HEK293 (cell line): ENCODE results near the gene GLTP.

ENCODE experiments used
- CTCF ChIA-PET: fragments of 350-600 bp; formaldehyde crosslinking; extraction: SDS; loops from one replicate; lab custom pipeline; 2021; ENCODE audit warnings: antibody characterized with exemption; lab: Yijun Ruan, JAX
- POLR2A ChIA-PET: fragments of 300-600 bp; formaldehyde crosslinking; extraction: SDS; loops from one replicate; lab custom pipeline; 2020; ENCODE audit warnings: antibody characterized with exemption, inconsistent platforms; lab: Yijun Ruan, JAX
- H3K27ac ChIP-seq: fragments of 200-500 bp; sonication (Bioruptor generic); 2 replicates; pipeline ENCODE4 v1.5.1; 2014; ENCODE audit warnings: low read depth, low read length, control low read depth, inconsistent platforms; ENCODE audit errors: extremely low read depth
- H3K36me3 ChIP-seq, 2 experiments: fragments of 200-500 bp in 1 of 2; sonication (Bioruptor generic) in 1 of 2; 1 replicate in 1 of 2; 2 replicates in 1 of 2; pipeline ENCODE4 v1.5.1; 2014 to 2017; ENCODE audit warnings: inconsistent platforms in 2 of 2, low read length in 2 of 2; ENCODE audit not compliant: control insufficient read depth in 2 of 2, insufficient read depth in 1 of 2
- H3K4me1 ChIP-seq: fragments of 200-500 bp; sonication (Bioruptor generic); 2 replicates; pipeline ENCODE4 v1.5.1; 2014; ENCODE audit warnings: mild to moderate bottlenecking, low read length, inconsistent platforms; ENCODE audit not compliant: control insufficient read depth, insufficient read depth
- H3K4me3 ChIP-seq: 2 replicates; pipeline ENCODE4 v1.5.1; 2011; ENCODE audit warnings: low read depth, mild to moderate bottlenecking, control low read depth, low read length, moderate library complexity
- H3K9me3 ChIP-seq: fragments of 200-500 bp; sonication (Bioruptor generic); 2 replicates; pipeline ENCODE4 v1.5.1; 2014; ENCODE audit warnings: low read depth, low read length, inconsistent platforms; ENCODE audit not compliant: control insufficient read depth, insufficient read depth
- KLF9 ChIP-seq: fragments of 450-650 bp; formaldehyde crosslinking; IDR thresholded peaks from 2 replicates; pipeline ENCODE4 v1.5.1; 2016; ENCODE audit warnings: missing biosample characterization, missing genetic modification characterization, low read depth
- MYNN ChIP-seq: fragments of 450-650 bp; formaldehyde crosslinking; IDR thresholded peaks from 2 replicates; pipeline ENCODE4 v1.5.1; 2016; ENCODE audit warnings: missing biosample characterization, missing genetic modification characterization, borderline replicate concordance
- SALL2 ChIP-seq: fragments of 450-650 bp; formaldehyde crosslinking; IDR thresholded peaks from 2 replicates; pipeline ENCODE4 v1.5.0; 2017; ENCODE audit warnings: missing biosample characterization, mild to moderate bottlenecking, missing genetic modification characterization, borderline replicate concordance
- YY1 ChIP-seq: fragments of 450-650 bp; formaldehyde crosslinking; IDR thresholded peaks from 2 replicates; pipeline ENCODE4 v1.5.1; 2018; ENCODE audit warnings: missing biosample characterization, missing genetic modification characterization
- YY2 ChIP-seq: fragments of 450-650 bp; formaldehyde crosslinking; IDR thresholded peaks from 2 replicates; pipeline ENCODE4 v1.5.1; 2016; ENCODE audit warnings: missing biosample characterization, missing genetic modification characterization
- ZBTB8A ChIP-seq: fragments of 450-650 bp; formaldehyde crosslinking; IDR thresholded peaks from 2 replicates; pipeline ENCODE4 v1.5.1; 2016; ENCODE audit warnings: missing biosample characterization, missing genetic modification characterization
- ZFHX2 ChIP-seq: fragments of 450-650 bp; formaldehyde crosslinking; conservative IDR thresholded peaks from 2 replicates; pipeline ENCODE4 v1.5.1; 2016; ENCODE audit warnings: missing biosample characterization, missing genetic modification characterization
- ZFP41 ChIP-seq: fragments of 450-650 bp; formaldehyde crosslinking; IDR thresholded peaks from 2 replicates; pipeline ENCODE4 v1.5.1; 2016; ENCODE audit warnings: missing biosample characterization, missing genetic modification characterization, borderline replicate concordance
- ZNF121 ChIP-seq: fragments of 450-650 bp; formaldehyde crosslinking; IDR thresholded peaks from 2 replicates; pipeline ENCODE4 v1.5.1; 2016; ENCODE audit warnings: missing biosample characterization, missing genetic modification characterization
- ZNF146 ChIP-seq: fragments of 450-650 bp; formaldehyde crosslinking; IDR thresholded peaks from 2 replicates; pipeline ENCODE4 v1.5.1; 2016; ENCODE audit warnings: missing biosample characterization, missing genetic modification characterization
- ZNF157 ChIP-seq: fragments of 450-650 bp; formaldehyde crosslinking; IDR thresholded peaks from 2 replicates; pipeline ENCODE4 v1.5.1; 2016; ENCODE audit warnings: missing biosample characterization, missing genetic modification characterization
- ZNF16 ChIP-seq: fragments of 450-650 bp; formaldehyde crosslinking; IDR thresholded peaks from 2 replicates; pipeline ENCODE4 v1.5.1; 2016; ENCODE audit warnings: low read depth, missing biosample characterization, missing genetic modification characterization
- ZNF169 ChIP-seq: fragments of 450-650 bp; formaldehyde crosslinking; IDR thresholded peaks from 2 replicates; pipeline ENCODE4 v1.5.1; 2016; ENCODE audit warnings: missing biosample characterization, missing genetic modification characterization
- ZNF214 ChIP-seq: fragments of 450-650 bp; formaldehyde crosslinking; IDR thresholded peaks from 2 replicates; pipeline ENCODE4 v1.5.1; 2017; ENCODE audit warnings: missing biosample characterization, mild to moderate bottlenecking, missing genetic modification characterization, borderline replicate concordance
- ZNF311 ChIP-seq: fragments of 450-650 bp; formaldehyde crosslinking; IDR thresholded peaks from 2 replicates; pipeline ENCODE4 v1.5.1; 2017; ENCODE audit warnings: missing biosample characterization, missing genetic modification characterization, borderline replicate concordance
- ZNF366 ChIP-seq: fragments of 450-650 bp; formaldehyde crosslinking; conservative IDR thresholded peaks from 2 replicates; pipeline ENCODE4 v1.5.1; 2016; ENCODE audit warnings: missing biosample characterization, missing genetic modification characterization
- ZNF560 ChIP-seq: fragments of 450-650 bp; formaldehyde crosslinking; IDR thresholded peaks from 2 replicates; pipeline ENCODE4 v1.5.1; 2017; ENCODE audit warnings: missing biosample characterization, missing genetic modification characterization, borderline replicate concordance
- ZNF626 ChIP-seq: fragments of 450-650 bp; sonication (Bioruptor Pico); formaldehyde crosslinking; IDR thresholded peaks from 2 replicates; pipeline ENCODE4 v1.5.1; 2018; ENCODE audit warnings: missing biosample characterization, missing genetic modification characterization, inconsistent platforms
- ZNF654 ChIP-seq: fragments of 450-650 bp; formaldehyde crosslinking; IDR thresholded peaks from 2 replicates; pipeline ENCODE4 v1.5.1; 2016; ENCODE audit warnings: low read depth, missing biosample characterization, missing genetic modification characterization
- ZNF664 ChIP-seq: fragments of 450-650 bp; formaldehyde crosslinking; IDR thresholded peaks from 2 replicates; pipeline ENCODE4 v1.5.1; 2016; ENCODE audit warnings: missing biosample characterization, missing genetic modification characterization
- TF ChIP-seq, protein P1 (sequence below): fragments of 450-650 bp; formaldehyde crosslinking; IDR thresholded peaks from 2 replicates; pipeline ENCODE4 v1.5.1; 2016; ENCODE audit warnings: missing biosample characterization, missing genetic modification characterization
- TF ChIP-seq, protein P2 (sequence below): fragments of 450-650 bp; IDR thresholded peaks from 2 replicates; pipeline ENCODE4 v1.5.1; 2018; ENCODE audit warnings: missing biosample characterization, missing genetic modification characterization
- TF ChIP-seq, protein P3 (sequence below): fragments of 450-650 bp; formaldehyde crosslinking; IDR thresholded peaks from 2 replicates; pipeline ENCODE4 v1.5.1; 2016; ENCODE audit warnings: missing biosample characterization, missing genetic modification characterization
- TF ChIP-seq, protein P4 (sequence below): fragments of 450-650 bp; formaldehyde crosslinking; IDR thresholded peaks from 2 replicates; pipeline ENCODE4 v1.5.1; 2016; ENCODE audit warnings: missing biosample characterization, missing genetic modification characterization
- TF ChIP-seq, protein P5 (sequence below): fragments of 450-650 bp; formaldehyde crosslinking; IDR thresholded peaks from 2 replicates; pipeline ENCODE4 v1.5.1; 2016; ENCODE audit warnings: missing biosample characterization, missing genetic modification characterization

Gene GLTP

DNA sequence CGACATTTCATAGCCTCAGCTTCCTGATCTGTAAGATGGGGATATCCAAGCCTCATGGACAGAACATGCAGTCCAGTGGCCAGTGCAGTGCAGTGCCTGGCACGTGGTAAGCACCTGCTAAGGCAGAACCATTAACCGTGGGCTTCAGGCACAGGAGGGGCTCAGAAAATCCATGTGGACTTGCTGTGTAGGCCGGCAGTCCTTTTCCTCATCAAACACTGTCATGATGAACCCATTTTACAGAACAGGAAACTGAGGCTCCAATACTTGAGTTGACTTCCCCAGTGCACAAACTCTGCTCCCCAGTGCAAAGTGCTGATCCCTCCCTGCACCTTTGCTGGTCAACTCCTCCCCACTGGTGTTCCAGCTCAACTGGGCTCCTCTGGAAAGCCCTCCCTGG lies 65.1 kb downstream of the GLTP start (continued):
- TF ChIP-seq, protein P1, sequence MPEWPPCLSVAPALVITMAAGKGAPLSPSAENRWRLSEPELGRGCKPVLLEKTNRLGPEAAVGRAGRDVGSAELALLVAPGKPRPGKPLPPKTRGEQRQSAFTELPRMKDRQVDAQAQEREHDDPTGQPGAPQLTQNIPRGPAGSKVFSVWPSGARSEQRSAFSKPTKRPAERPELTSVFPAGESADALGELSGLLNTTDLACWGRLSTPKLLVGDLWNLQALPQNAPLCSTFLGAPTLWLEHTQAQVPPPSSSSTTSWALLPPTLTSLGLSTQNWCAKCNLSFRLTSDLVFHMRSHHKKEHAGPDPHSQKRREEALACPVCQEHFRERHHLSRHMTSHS (tag by site-specific recombination): no peak
- TF ChIP-seq ZNF16 (no peak), ZFHX2 (tag by site-specific recombination) (no peak), ZNF654 (tag by site-specific recombination) (no peak), ZNF157 (tag by site-specific recombination) (no peak), ZBTB8A (tag by site-specific recombination) (no peak)
- TF ChIP-seq, protein P2, sequence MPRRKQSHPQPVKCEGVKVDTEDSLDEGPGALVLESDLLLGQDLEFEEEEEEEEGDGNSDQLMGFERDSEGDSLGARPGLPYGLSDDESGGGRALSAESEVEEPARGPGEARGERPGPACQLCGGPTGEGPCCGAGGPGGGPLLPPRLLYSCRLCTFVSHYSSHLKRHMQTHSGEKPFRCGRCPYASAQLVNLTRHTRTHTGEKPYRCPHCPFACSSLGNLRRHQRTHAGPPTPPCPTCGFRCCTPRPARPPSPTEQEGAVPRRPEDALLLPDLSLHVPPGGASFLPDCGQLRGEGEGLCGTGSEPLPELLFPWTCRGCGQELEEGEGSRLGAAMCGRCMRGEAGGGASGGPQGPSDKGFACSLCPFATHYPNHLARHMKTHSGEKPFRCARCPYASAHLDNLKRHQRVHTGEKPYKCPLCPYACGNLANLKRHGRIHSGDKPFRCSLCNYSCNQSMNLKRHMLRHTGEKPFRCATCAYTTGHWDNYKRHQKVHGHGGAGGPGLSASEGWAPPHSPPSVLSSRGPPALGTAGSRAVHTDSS (tag by site-specific recombination): no peak

DNA sequence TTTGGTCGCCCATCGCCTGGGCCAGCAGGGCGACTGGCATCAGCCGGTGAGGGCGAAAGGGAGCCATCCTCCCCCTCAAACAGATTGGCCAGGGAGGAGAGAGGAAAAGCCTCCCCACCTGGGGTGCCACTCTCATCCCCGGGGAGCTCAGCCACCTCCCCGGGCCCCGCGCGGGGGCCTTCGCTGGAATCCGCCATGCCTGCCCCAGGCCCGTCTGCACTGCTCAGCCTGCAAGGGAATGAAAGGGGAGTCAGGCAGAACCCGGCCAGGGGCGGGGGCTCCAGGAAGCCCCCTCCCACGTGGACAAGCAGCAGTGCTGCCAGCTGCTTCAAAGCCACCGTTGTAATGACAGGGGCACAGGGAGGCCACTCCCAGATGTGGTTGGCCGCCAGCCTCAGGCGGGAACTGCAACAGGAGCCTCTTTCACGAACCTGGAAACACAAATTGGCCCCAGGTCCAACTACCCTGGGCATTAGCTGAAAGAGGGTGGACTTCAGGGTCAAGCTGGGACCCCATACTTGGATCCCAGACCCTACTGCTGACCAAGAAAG lies 65.7 kb downstream of the GLTP start:
- Histone ChIP-seq H3K4me3 (no peak overlapping the region), H3K36me3 (peaks cover 0 to 9% of the 10 kb centered on the region in 2 experiments; a peak in 1 of 3 replicates), H3K9me3 (no peaks in the 10 kb centered on the region), H3K4me1 (no peaks in the 10 kb centered on the region), H3K27ac (no peak overlapping the region)
- POLR2A ChIA-PET: no interaction called here
- CTCF ChIA-PET: interaction anchor here (1.0 to 2.6 kb wide), 3 partner anchors 9 to 38 kb away, joined by 3 to 15 read pairs (median 13); no protein-coding TSS in a partner anchor
- TF ChIP-seq ZNF560 (no peak), YY1 (tag by site-specific recombination) (no peak), ZNF626 (tag by site-specific recombination) (no peak), ZNF664 (tag by site-specific recombination) (no peak), SALL2 (tag by site-specific recombination) (no peak), ZNF214 (tag by site-specific recombination) (no peak), ZFP41 (tag by site-specific recombination) (no peak), YY2 (tag by site-specific recombination) (no peak), ZNF146 (no peak), ZNF169 (tag by site-specific recombination) (no peak), KLF9 (tag by site-specific recombination) (no peak), ZNF366 (tag by site-specific recombination) (no peak), ZNF311 (no peak), ZNF121 (tag by site-specific recombination) (no peak), MYNN (tag by site-specific recombination) (no peak)
- TF ChIP-seq, protein P3, sequence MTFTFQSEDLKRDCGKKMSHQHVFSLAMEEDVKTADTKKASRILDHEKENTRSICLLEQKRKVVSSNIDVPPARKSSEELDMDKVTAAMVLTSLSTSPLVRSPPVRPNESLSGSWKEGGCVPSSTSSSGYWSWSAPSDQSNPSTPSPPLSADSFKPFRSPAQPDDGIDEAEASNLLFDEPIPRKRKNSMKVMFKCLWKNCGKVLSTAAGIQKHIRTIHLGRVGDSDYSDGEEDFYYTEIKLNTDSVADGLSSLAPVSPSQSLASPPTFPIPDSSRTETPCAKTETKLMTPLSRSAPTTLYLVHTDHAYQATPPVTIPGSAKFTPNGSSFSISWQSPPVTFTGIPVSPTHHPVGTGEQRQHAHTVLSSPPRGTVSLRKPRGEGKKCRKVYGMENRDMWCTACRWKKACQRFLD (tag by site-specific recombination): no peak
- TF ChIP-seq, protein P4, sequence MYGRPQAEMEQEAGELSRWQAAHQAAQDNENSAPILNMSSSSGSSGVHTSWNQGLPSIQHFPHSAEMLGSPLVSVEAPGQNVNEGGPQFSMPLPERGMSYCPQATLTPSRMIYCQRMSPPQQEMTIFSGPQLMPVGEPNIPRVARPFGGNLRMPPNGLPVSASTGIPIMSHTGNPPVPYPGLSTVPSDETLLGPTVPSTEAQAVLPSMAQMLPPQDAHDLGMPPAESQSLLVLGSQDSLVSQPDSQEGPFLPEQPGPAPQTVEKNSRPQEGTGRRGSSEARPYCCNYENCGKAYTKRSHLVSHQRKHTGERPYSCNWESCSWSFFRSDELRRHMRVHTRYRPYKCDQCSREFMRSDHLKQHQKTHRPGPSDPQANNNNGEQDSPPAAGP (tag by site-specific recombination): no peak
- TF ChIP-seq, protein P5, sequence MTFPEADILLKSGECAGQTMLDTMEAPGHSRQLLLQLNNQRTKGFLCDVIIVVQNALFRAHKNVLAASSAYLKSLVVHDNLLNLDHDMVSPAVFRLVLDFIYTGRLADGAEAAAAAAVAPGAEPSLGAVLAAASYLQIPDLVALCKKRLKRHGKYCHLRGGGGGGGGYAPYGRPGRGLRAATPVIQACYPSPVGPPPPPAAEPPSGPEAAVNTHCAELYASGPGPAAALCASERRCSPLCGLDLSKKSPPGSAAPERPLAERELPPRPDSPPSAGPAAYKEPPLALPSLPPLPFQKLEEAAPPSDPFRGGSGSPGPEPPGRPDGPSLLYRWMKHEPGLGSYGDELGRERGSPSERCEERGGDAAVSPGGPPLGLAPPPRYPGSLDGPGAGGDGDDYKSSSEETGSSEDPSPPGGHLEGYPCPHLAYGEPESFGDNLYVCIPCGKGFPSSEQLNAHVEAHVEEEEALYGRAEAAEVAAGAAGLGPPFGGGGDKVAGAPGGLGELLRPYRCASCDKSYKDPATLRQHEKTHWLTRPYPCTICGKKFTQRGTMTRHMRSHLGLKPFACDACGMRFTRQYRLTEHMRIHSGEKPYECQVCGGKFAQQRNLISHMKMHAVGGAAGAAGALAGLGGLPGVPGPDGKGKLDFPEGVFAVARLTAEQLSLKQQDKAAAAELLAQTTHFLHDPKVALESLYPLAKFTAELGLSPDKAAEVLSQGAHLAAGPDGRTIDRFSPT (tag by site-specific recombination): no peak
